Activated CD4-positive, alpha-beta T cell treated with anti-CD3 and anti-CD28 coated beads for 24 hours (primary cell): ENCODE results near the gene GRID2.

Experiments
- DNase-seq, 2 donors: peaks; one replicate each; pipeline ENCODE4 v3.0.0-alpha.2; 2020; ENCODE audit warnings: low read depth in 2 of 2

The GRID2 gene

DNA sequence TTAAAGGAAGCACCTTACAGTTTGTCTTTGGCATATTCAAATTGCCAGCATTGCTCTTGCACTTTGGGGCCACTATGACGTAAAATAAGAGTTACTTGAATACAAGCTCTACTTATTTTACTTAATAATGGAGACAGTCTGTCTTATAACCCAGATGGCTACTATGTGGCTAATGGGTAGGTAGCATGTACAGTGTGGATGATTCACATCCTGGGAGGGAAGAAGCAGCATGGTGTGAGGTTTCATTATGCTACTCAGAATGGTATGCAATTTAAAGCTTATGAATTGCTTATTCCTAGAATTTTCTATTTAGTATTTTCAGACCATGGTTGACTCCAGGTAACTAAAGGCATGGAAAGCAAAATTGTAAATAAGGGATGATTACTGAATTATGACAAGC is 763.0 kb downstream of the GRID2 start:
- DNase-seq = no peak

DNA sequence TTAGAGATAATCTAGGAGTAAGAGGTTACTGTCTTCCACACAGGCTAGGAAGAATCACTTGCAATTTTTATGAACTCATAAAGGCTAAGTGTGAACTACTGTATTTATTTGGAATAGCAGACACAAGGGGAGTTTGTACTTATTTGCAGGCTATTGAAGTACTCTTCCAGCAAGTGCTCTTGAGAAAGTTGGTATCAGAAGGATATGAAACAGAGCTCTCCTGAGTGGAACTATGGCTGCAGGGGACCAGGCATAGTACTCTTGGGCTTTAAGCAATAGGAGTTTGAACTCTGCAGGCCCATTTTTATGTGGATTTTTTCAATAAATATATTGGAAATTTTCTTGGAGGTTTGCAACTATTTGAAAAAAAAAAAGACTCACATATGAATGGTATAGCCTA is 768.5 kb downstream of the GRID2 start:
- no peak for DNase-seq

DNA sequence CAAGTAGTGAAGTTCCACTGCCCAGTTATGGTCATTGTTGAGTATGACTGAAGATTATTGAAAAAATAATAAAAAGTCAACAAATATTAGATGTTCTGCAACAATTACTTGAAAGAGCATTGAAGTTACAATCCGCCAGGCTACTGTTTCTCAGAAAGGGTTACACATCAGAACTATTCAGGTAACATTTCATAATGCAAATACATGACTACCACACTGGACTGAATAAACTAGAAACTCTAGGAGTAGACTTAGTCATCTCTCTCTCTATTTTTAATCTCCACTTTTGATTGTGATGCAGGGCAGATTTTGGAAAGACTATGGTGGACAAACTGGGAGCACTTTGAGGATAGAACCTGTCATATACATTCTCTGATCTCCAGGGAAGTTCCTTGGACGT is 776.5 kb downstream of the GRID2 start:
- DNase-seq = no peak

DNA sequence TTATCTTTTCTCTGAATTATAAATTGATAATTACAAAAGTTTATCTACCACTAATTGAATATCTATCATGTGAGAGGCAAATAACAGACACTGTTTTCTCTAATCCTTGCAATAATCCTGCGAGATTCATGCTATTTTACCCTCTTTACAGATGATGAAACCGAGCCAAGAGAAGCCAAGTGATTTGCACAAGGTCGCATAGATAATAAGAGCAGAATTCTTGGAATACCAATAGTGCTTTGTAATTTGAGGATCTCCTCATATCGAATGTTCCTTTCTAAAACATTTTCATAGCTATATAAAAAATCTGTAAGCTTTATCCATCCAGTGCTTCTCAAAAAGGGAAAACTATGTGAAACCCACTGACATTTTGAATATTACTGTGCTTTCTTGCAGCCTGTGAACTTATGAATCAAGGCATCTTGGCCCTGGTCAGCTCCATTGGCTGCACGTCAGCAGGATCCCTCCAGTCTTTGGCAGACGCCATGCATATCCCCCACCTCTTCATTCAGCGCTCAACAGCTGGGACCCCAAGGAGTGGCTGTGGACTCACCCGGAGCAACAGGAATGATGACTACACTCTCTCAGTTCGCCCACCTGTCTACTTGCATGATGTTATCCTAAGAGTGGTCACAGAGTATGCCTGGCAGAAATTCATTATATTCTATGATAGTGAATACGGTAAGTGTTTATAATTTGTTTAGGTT is 781.0 kb downstream of the GRID2 start:
- no peak for DNase-seq

DNA sequence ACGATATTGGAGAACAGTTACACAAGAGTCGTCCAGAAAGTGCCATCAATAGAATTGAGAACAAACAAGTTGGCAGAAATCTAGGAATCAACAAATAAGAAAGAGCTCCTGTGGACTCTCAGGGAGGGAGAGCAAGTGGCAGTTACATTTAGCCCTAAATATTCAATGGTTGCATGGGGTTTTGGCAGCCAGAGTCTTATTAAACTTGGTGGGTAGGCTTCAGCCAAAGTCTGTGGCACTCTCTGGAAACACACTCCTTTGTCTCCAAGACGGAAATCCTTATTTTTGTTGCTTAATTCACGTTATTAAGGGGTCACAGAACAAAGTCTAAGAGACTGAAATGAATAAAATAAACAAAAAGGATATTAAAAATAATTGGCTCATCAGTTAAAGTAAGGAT is 782.6 kb downstream of the GRID2 start:
- DNase-seq = no peak

DNA sequence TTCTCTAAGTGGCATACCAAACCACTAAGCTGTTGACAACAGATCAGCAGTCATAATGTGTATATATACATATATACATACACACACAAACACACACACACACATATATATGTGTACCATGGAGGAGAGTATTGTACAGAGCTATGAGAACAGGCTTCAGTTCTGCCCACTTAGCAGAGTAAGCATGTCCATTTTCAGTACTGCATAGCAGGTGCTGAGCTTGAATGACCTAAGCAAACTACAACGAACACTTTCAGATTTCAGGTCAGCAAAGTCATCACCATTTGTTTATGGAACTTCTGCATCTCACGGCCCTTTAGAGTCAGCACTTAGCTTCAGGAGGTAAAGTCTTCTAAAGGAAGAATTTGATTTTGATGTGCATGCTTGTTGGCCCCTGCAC is 789.0 kb downstream of the GRID2 start:
- DNase-seq = no peak

DNA sequence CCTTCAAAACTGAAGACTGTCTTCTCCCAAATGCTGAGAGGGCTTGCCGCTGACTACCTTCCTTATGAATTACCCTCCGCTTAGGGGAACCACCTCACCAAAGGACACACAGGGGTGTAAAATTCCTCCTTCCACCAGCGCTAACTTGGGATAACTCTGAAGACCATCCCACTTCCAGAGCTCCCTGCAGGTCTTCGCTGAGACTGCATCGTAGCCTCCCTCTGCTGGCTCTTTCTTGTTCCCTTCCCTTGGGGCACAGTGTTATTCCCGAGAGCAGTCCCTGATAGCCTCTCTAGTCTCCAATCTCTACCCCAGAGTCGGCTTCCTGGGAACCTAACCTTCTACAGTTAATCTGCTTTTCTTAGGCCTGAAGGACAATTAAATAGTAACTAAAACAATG is 799.3 kb downstream of the GRID2 start:
- no peak for DNase-seq

DNA sequence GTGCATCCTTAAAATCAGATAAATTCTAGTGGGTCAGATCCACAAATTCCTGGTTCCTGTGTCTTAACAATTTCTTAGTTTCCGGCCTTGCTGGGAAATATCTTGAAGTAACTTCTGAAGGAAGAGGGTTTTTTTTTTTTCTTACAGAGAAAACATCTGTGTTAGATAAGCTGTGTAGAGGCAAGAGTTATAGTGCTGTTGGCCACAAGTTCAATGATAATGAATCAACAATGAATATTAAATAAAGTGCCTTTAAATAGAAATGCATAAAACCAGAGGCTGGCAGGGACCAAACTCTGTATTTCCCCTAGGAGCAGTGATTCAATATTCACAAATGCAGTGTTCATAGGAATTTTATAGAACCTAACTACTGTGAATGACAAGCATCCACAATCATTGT is 812.9 kb downstream of the GRID2 start:
- no peak for DNase-seq

DNA sequence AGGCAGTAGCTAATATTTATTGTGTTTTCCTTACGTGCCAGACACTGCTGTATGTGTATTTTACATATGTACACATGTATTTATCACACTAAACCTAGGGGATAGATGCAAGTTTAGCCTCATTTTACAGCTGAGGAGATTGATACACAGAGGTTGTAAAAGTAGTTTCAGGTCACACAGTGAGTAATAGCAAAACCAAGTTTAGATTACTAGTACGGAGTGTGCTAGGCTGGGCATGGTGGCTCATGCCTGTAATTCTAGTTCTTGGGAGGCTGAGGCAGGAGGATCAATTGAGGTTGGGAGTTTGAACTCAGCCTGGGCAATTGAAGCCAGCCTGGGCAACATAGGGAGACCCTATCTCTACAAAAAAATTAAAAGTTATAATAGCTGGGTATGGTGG is 823.7 kb downstream of the GRID2 start:
- DNase-seq = no peak

DNA sequence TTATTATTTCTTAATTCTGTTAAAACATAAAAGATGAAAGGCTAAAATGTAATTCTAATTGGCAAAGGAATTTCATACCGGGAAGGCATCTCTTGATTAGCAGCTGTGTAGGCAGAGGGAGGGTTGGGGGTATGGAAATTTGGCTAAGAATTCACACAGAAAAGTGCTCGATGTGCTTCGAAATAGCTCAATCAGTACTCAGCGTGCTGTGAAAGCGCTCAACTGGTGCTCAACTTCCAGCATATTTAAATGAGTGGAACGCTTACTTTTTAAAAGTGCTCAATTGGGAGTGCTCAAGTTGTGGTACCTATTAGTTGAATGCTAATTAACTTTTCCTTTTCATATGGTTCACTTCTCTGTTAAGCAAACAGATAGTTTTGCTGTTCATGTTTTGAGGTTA is 828.9 kb downstream of the GRID2 start:
- no peak for DNase-seq

DNA sequence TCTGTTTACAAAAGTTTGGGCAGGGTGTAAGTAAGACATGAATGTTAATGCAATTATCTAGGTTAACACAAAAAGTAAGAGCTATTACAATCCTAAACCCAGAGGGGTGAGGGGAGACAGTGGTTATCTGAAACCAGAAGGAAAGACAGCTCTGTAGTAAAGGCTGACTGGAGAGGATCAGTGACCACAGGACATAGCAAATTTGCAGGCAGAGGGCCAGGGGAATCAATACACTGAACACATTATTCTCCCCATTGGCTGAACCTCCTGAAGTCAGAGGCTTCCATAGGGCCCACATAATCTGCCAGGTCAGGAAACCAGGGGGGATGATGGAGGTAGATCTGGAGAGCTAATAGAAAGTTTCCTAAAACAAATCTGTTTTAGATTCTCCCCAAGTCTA is 835.4 kb downstream of the GRID2 start:
- no peak for DNase-seq

DNA sequence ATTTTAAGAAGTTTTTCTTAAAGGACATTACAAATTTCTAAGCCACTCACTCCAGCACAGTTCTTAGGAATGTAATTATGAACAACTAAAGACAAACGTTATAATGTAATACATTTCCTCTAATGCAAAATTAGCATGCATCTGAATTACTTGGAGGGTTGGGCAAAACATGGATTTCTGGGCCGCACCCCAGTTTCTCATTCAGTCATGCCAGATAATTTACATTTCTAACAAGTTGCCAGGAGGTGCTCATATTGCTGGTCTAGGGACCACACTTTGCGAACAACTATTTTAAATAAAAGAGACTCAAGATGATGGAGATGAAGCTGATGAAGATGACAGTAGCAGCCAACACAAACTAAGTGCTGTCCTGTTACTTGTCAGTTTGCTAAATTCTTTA is 840.1 kb downstream of the GRID2 start:
- DNase-seq = no peak

DNA sequence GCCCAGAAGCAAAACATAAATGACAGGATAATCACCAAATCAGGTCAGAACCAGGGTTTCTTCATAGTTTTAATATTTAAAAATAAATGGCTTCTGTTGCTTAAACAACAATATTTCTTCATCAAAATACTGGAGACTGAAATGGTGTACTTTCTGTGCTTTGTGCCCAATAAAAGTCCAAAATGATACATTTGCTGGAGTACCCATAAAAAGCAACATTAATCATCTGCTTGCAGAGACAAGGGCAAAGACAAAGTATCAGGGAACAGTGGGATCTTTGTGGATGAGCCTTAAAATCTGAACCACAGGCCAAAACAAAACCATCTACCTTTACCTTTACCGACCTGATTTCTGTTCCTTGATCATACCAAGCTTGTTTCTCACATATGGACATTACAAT is 840.9 kb downstream of the GRID2 start:
- no peak for DNase-seq

DNA sequence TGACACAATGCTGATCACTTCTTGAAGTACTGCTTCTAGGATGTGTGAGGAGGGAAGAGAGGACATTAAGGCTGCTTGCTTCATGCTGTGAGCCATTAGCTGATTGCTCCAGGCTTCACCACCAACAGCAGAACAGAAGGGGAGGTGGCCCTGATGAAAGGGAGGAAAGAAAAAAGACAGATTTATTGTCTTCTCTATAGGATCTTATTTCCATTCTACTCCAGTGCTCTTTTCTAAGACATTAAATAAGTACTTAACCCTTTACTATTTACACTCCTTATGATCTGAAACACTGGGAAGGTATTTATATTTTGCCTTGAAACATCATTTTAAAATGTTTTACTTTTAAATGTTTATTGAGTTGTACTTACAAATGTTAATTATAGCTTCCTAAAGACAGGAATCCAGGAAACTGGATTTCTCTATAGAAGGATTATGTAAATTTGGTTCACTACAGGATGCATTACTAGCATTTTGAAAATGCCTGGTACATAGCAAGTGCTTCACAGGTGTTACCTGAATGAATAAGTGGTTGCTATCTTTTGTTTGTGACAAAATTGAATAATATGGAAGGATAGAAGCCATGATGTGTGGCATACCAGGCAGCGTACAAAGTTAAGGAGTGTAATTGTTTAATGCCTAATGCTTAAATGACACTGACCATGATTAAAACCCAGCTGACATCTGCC is 843.9 kb downstream of the GRID2 start:
- DNase-seq = no peak

DNA sequence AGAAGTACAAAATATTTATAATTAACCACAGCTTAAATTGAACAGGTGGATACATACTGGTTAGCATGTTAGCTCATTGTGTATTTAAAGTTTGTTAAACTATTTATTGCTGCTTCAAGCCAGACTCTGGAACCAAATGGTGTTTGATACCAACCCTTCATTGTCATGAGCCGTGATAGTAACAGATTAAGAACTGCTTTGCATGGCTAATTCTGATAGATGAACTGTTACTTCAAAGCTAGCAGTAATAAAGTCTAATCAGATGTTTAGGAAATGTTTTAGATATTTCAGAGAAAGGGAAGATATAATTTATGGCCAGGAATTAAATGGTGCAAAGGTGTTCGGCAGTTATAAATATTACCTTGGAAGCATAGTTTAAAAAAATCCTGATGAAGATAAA is 848.7 kb downstream of the GRID2 start:
- no peak for DNase-seq

DNA sequence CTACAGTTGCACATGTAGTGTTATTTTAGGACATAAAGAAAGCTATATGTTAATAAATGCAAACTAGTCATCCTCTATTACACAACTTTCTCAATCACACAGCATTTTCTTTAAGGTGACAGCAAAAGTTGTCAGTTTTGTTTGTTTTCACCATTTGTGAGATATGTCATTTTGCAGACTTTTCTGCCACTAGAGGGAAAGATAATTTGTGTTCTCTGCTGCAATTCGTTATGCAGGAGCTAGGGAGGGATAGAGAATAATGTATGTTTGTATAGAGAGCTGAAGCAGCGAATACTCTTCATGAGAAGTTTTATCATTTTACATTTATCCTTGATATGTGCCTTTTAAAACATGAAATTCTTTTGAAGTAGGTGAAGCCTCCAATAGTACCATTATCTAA is 854.2 kb downstream of the GRID2 start:
- no peak for DNase-seq

DNA sequence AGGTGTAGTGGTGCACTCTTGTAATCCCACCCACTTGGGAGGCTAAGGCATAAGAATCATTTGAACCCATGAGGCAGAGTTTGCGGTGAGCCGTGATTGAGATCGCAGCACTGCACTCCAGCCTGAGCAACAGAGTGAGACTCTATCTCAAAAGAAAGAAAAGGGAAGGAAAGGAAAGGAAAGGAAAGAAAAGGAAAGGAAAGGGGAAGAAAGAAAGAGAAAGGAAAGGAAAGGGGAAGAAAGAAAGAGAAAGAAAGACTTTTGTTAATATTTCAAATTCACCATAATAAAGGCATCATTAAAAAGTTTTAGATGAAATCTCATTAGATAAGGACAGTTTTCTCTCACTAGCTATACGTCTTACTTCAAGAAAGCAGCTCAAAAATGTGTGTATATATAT is 864.3 kb downstream of the GRID2 start:
- DNase-seq = no peak

DNA sequence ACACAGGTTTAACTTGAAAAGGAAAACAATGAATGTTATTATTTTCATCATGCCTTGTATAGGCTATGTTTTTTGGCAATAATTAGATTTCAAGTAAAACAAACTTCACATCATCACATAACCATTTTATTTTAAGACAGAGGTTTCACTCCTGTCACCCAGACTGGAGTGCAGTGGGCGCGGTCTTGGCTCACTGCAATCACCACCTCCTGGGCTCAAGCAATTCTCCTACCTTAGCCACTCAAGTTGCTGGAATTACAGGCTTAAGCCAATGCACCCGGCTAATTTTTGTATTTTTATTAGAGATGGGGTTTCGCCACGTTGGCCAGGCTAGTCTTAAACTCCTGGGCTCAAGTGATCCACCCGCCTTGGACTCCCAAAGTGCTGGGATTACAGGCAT is 866.2 kb downstream of the GRID2 start:
- DNase-seq = no peak

DNA sequence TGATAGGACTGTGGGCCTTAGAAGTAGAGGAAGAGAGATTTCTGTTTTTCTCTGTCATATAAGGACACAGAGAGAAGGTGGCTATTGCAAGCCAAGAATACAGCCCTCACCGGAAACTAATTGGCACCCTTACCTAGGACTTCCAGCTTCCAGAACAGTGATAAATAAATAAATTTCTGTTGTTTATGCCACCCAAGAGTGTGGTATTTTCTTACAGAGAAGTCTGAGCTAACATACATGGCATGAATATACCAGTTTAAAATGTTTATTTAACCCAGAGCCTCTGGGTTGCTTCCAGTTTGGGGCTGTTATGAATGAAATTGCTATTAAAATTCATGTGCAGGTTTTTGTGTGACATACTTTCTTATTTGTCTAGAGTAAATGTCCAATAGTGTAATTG is 870.8 kb downstream of the GRID2 start:
- no peak for DNase-seq

DNA sequence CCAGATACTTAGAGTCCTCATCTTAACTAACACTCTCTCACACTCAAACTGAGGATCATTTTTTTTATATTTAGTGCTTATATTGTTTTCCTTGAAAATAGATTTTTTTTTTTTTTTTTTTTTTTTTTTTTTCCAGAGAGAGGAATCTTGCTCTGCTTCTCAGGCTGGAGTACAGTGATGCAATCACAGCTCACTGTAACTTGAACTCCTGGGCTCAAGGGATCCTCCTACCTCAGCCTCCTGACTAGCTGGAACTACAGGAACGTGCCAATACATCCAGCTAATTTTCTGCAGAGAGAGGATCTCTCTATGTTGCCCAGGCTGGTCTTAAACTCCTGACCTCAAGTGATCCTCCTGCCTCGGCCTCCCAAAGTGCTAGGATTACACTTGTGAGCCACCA is 874.5 kb downstream of the GRID2 start:
- no peak for DNase-seq

DNA sequence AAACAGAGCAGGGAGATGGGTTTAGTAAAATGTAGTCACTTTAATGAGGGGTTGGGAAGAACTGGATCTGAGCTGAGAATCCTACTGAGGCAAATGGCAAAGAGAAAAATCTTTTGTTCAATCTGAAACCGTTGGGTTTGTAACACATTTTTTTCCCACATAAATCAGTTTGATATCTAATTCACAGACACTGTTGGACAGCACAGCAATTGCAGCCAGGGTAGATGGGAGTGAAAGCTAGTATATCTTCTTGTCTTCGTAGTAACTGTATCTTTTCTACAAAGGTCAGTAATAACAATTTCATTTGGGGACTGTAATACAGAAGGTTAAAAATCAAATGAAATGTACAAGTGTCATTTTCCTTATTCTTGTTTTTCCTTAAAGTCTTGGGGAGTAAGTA is 875.3 kb downstream of the GRID2 start:
- DNase-seq = no peak

DNA sequence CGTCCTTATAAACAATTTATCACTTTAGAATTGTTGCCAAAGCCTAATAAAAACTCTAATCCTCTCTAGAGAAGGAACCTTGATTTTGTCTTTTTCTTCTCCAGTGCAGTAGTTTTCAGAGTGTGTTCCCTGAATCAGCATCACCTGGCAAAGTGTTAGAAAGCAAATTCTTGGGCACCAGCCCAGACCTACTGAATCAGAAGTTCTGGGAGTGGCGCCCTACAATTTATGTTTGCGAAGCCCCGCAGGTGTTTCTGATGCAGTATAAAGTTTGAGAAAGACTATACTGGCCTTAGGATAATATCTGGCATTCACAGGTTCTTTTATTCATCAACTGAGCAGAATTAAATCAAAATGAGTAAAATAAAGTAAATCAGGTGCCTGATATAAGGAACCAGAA is 879.0 kb downstream of the GRID2 start:
- no peak for DNase-seq

DNA sequence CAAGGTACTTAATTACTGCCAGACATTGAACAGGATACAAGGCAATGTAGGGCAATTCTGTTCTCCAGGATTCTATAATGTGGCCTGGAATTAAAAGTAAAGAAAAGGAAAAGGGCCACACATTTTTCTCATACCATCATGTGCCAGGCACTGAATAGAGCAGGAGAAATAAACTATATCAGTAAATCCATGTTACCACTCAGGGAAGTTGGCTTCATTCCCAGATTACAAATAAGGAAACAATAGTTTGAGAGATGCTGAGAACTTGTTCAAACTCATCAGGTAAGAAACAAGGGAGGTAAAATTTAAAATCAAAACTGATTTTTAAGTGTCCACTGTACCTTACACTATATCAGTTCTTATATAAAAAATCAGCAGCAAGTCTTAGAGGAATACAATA is 879.8 kb downstream of the GRID2 start:
- no peak for DNase-seq

DNA sequence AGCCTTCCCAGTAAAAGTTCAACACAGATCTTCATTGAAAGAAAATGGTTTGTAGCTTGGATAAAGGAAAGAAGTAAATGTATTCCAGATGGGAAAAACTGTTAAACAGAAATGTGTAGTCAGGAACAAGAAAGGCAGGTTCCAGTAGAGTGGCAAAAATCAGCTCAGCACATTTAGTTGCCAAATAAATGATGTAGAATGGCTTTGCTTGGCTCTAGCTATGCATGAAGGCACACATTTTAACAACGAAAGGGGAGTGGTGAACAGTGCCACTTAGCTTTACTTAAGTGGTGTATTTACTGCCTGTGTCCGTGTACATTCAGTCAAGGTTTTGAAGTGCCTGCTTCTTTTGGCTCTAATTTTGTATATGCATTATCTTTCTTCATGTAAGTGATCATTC is 880.3 kb downstream of the GRID2 start:
- DNase-seq = no peak
